MM.1S (cell line): ENCODE measurements around the gene SNCAIP.
A peak's percentile ranks its signal among the peaks of the same experiment; 100 is the strongest.

ENCODE experiments used
- DNase-seq: peaks from one replicate; pipeline ENCODE4 v3.0.0-alpha.2; 2015
- H2AFZ ChIP-seq: fragments of 300-600 bp; sonication (generic); 2 replicates; pipeline ENCODE4 v1.6.0; 2016; ENCODE audit warnings: antibody characterized with exemption, low read length
- H3F3A ChIP-seq: fragments of 300-600 bp; sonication (generic); 2 replicates; pipeline ENCODE4 v1.6.1; 2016; ENCODE audit warnings: mild to moderate bottlenecking, antibody characterized with exemption, low read length, moderate library complexity, mixed read lengths; ENCODE audit not compliant: insufficient read depth
- H3K27ac ChIP-seq: fragments of 300-600 bp; sonication (generic); 2 replicates; pipeline ENCODE4 v1.5.1; 2016; ENCODE audit warnings: mild to moderate bottlenecking, low read length
- H3K27me3 ChIP-seq: fragments of 300-600 bp; sonication (generic); replicated peaks from 2 replicates; pipeline ENCODE4 v1.6.0; 2016; ENCODE audit warnings: low read length; ENCODE audit not compliant: insufficient read depth
- H3K36me3 ChIP-seq: fragments of 300-600 bp; sonication (generic); replicated peaks from 2 replicates; pipeline ENCODE4 v1.6.1; 2016; ENCODE audit warnings: mild to moderate bottlenecking, low read length, mixed read lengths; ENCODE audit not compliant: insufficient read depth
- H3K4me1 ChIP-seq: fragments of 300-600 bp; sonication (generic); 2 replicates; pipeline ENCODE4 v1.6.1; 2016; ENCODE audit warnings: low read length, mixed read lengths
- H3K4me2 ChIP-seq: fragments of 300-600 bp; sonication (generic); 2 replicates; pipeline ENCODE4 v1.6.0; 2016; ENCODE audit warnings: low read depth, low read length
- H3K4me3 ChIP-seq: fragments of 300-600 bp; sonication (generic); 2 replicates; pipeline ENCODE4 v1.5.1; 2016; ENCODE audit warnings: low read length, mixed read lengths
- H3K79me2 ChIP-seq: fragments of 300-600 bp; sonication (generic); 2 replicates; pipeline ENCODE4 v1.6.1; 2016; ENCODE audit warnings: mixed run types, low read length, mixed read lengths
- H3K9ac ChIP-seq: fragments of 300-600 bp; sonication (generic); 2 replicates; pipeline ENCODE4 v1.6.1; 2016; ENCODE audit warnings: low read length, mixed read lengths
- H3K9me2 ChIP-seq: fragments of 300-600 bp; sonication (generic); replicated peaks from 2 replicates; pipeline ENCODE4 v1.6.1; 2016; ENCODE audit warnings: mild to moderate bottlenecking, low read length, mixed read lengths; ENCODE audit not compliant: insufficient read depth
- H3K9me3 ChIP-seq: fragments of 300-600 bp; sonication (generic); replicated peaks from 2 replicates; pipeline ENCODE4 v1.6.1; 2016; ENCODE audit warnings: mild to moderate bottlenecking, low read length, mixed read lengths; ENCODE audit not compliant: insufficient read depth
- H4K20me1 ChIP-seq: fragments of 300-600 bp; sonication (generic); 2 replicates; pipeline ENCODE4 v1.6.1; 2016; ENCODE audit warnings: mild to moderate bottlenecking, low read length, moderate library complexity, mixed read lengths; ENCODE audit not compliant: insufficient read depth
- CTCF ChIP-seq: fragments of 300-600 bp; sonication (generic); IDR thresholded peaks from 2 replicates; pipeline ENCODE4 v1.5.1; 2016; ENCODE audit warnings: antibody characterized with exemption, low read length, mixed read lengths
- EZH2 ChIP-seq: fragments of 300-600 bp; sonication (generic); optimal IDR thresholded peaks from 2 replicates; pipeline ENCODE3; 2017; ENCODE audit warnings: low read depth, mild to moderate bottlenecking, antibody characterized with exemption, low read length, mixed read lengths
- EZH2phosphoT487 ChIP-seq: fragments of 300-600 bp; sonication (generic); IDR thresholded peaks from 2 replicates; pipeline ENCODE4 v1.6.1; 2018; ENCODE audit warnings: antibody characterized with exemption, low read length

Gene SNCAIP

GRCh38 chr5:122316656-122317055 is 4.6 kb downstream of the SNCAIP start:
- H3K9me3 ChIP-seq = no peaks in the 10 kb centered on the region
- H3K9ac ChIP-seq = peak overlapping the region; percentile 17; the same call in 1 of the 2 replicates
- peak overlapping the region; percentile 16; the same call in 1 of the 2 replicates for H3K4me3 ChIP-seq
- H2AFZ ChIP-seq = 0 out of 2 replicates have a peak overlapping the region, but pooled peaks have one; percentile 14
- peaks cover 27% of the 10 kb centered on the region for H3F3A ChIP-seq
- H3K36me3 ChIP-seq = no peaks in the 10 kb centered on the region
- peaks cover 41% of the 10 kb centered on the region for H3K4me1 ChIP-seq
- DNase-seq = peak; percentile 88
- peak overlapping the region; percentile 69 for H3K4me2 ChIP-seq
- TF ChIP-seq EZH2phosphoT487 (no peak), CTCF (no peak), EZH2 (no peak)
- no peaks in the 10 kb centered on the region for H3K27me3 ChIP-seq
- H3K9me2 ChIP-seq = no peaks in the 10 kb centered on the region
- H3K27ac ChIP-seq = peak overlapping the region; percentile 82
- H3K79me2 ChIP-seq = peaks cover 55% of the 10 kb centered on the region
- no peaks in the 10 kb centered on the region for H4K20me1 ChIP-seq

DNA sequence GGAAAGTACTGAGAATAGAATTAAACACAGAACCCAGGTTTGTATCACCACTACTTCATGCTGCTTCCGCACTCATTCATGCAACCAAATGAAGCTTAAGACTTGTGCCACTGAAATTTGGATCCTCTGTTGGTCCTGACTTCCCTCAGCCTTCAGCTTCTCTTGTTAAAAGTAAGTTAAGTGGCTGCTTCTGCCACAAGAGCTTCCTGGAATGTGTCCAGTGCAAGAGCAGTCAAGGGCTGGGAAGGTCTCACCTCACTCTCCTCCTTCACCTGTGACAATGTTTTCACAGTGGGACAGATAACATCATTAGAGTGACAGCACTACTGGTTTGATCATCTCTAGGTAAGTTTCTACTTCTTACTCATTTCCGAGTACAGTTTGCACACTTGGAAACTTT is 7.9 kb downstream of the SNCAIP start:
- DNase-seq = no peak
- Histone ChIP-seq H3K9me2 (no peaks in the 10 kb centered on the region), H3K9me3 (no peaks in the 10 kb centered on the region), H3K4me3 (no peak overlapping the region), H3K9ac (no peak overlapping the region), H3K4me1 (peaks cover 69% of the 10 kb centered on the region), H2AFZ (no peak overlapping the region), H4K20me1 (no peaks in the 10 kb centered on the region), H3K4me2 (no peak overlapping the region), H3F3A (peaks cover 31% of the 10 kb centered on the region), H3K27ac (no peak overlapping the region), H3K79me2 (peaks cover 30% of the 10 kb centered on the region), H3K36me3 (no peaks in the 10 kb centered on the region), H3K27me3 (no peaks in the 10 kb centered on the region)
- TF ChIP-seq EZH2 (no peak), EZH2phosphoT487 (no peak), CTCF (no peak)

GRCh38 chr5:122321921-122322320 is 9.9 kb downstream of the SNCAIP start:
- Histone ChIP-seq H3F3A (peaks cover 16% of the 10 kb centered on the region), H3K9ac (no peak overlapping the region), H3K27me3 (no peaks in the 10 kb centered on the region), H3K4me1 (peaks cover 64% of the 10 kb centered on the region), H3K4me3 (no peak overlapping the region), H3K79me2 (peaks cover 23% of the 10 kb centered on the region), H3K4me2 (peak overlapping the region; percentile 55; the same call in 1 of the 2 replicates), H2AFZ (no peak overlapping the region), H4K20me1 (no peaks in the 10 kb centered on the region), H3K27ac (peak overlapping the region; percentile 71; the same call in 1 of the 2 replicates), H3K9me3 (no peaks in the 10 kb centered on the region), H3K9me2 (no peaks in the 10 kb centered on the region), H3K36me3 (no peaks in the 10 kb centered on the region)
- TF ChIP-seq EZH2 (no peak), CTCF (no peak), EZH2phosphoT487 (no peak)
- DNase-seq = peak; percentile 32
